Nephron progenitor cell (in vitro differentiated cells): Measurements from ENCODE around the gene PCP2.

ENCODE experiments used
- DNase-seq: peaks from one replicate; pipeline ENCODE4 v3.0.0; 2021
- H3K27ac Mint-ChIP-seq: 2 replicates; pipeline ENCODE4 v1.8.0; 2021; ENCODE audit warnings: mild to moderate bottlenecking, moderate library complexity, mixed read lengths
- H3K27me3 Mint-ChIP-seq: 2 replicates; pipeline ENCODE4 v1.8.0; 2021; ENCODE audit warnings: mild to moderate bottlenecking, low read depth, mixed read lengths; ENCODE audit not compliant: poor library complexity
- H3K36me3 Mint-ChIP-seq: 2 replicates; pipeline ENCODE4 v1.8.0; 2021; ENCODE audit warnings: low read depth, mixed read lengths
- H3K4me1 Mint-ChIP-seq: 2 replicates; pipeline ENCODE4 v1.8.0; 2021; ENCODE audit warnings: mixed read lengths
- H3K4me3 Mint-ChIP-seq: 2 replicates; pipeline ENCODE4 v1.8.0; 2021; ENCODE audit warnings: mild to moderate bottlenecking, moderate library complexity, mixed read lengths
- H3K9me3 Mint-ChIP-seq: 2 replicates; pipeline ENCODE4 v1.8.0; 2021; ENCODE audit warnings: mild to moderate bottlenecking, moderate library complexity, mixed read lengths
- TF ChIP-seq, protein P1 (sequence below): fragments of 200-600 bp; sonication (generic); IDR thresholded peaks from 2 replicates; pipeline ENCODE4 v1.5.0; 2021; ENCODE audit warnings: antibody characterized with exemption

The PCP2 gene

DNA sequence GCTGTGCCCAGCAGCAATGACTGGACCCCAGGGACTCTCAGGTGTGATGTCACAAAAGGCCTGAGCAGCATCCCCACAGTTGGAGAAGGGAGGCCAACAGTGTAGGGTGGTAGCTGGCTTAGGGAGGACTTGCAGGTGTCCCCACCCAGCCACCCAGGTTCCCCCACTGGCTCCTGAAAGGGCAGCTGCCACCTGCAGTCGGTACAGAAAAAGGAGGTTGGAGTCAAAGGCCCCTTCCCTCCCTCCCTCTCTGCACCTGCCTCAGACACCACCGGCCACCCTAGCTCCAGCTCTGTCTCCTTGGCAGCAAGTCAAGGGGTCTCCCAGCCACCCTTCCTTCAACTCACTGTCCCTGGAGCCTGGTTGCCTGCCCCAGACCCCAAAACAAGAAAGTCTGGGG, at the start of gene PCP2:
TSS of gene PCP2 (minus strand) at position 22 of the 400 bp plus-strand sequence. CDS start 262 bp downstream, outside the sequence.
- Mint-ChIP-seq H3K36me3 (no peaks in the 10 kb centered on the region), H3K9me3 (no peaks in the 10 kb centered on the region), H3K27ac (no peak within 1 kb of the TSS), H3K4me1 (peaks cover 33% of the 10 kb centered on the region), H3K27me3 (peaks cover 26% of the 10 kb centered on the region), H3K4me3 (no peak within 1 kb of the TSS)
- TF ChIP-seq, protein P1, sequence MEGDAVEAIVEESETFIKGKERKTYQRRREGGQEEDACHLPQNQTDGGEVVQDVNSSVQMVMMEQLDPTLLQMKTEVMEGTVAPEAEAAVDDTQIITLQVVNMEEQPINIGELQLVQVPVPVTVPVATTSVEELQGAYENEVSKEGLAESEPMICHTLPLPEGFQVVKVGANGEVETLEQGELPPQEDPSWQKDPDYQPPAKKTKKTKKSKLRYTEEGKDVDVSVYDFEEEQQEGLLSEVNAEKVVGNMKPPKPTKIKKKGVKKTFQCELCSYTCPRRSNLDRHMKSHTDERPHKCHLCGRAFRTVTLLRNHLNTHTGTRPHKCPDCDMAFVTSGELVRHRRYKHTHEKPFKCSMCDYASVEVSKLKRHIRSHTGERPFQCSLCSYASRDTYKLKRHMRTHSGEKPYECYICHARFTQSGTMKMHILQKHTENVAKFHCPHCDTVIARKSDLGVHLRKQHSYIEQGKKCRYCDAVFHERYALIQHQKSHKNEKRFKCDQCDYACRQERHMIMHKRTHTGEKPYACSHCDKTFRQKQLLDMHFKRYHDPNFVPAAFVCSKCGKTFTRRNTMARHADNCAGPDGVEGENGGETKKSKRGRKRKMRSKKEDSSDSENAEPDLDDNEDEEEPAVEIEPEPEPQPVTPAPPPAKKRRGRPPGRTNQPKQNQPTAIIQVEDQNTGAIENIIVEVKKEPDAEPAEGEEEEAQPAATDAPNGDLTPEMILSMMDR, result no peak
- no peak for DNase-seq

DNA sequence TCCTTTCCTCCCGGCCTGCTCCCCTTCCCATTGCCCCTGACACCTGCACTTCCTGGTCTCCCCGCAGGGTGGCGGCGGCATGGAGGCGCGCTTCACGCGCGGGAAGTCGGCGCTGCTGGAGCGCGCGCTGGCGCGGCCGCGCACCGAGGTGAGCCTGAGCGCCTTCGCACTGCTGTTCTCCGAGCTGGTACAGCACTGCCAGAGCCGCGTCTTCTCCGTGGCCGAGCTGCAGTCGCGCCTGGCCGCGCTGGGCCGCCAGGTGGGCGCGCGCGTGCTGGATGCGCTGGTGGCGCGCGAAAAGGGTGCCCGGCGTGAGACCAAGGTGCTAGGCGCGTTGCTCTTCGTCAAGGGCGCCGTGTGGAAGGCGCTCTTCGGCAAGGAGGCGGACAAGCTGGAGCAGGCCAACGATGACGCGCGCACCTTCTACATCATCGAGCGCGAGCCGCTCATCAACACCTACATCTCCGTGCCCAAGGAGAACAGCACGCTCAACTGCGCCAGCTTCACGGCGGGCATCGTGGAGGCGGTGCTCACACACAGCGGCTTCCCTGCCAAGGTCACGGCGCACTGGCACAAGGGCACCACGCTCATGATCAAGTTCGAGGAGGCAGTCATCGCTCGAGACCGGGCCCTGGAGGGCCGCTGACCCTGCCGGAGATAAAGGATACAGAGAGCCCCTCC, 48.8 kb upstream of the PCP2 start:
- Mint-ChIP-seq H3K27me3 (peaks cover 23% of the 10 kb centered on the region), H3K4me3 (peak overlapping the region; percentile 89), H3K4me1 (peaks cover 37% of the 10 kb centered on the region), H3K9me3 (no peaks in the 10 kb centered on the region), H3K27ac (no peak overlapping the region), H3K36me3 (peaks cover 29% of the 10 kb centered on the region)
- no peak for DNase-seq
- TF ChIP-seq, protein P1, result no peak

DNA sequence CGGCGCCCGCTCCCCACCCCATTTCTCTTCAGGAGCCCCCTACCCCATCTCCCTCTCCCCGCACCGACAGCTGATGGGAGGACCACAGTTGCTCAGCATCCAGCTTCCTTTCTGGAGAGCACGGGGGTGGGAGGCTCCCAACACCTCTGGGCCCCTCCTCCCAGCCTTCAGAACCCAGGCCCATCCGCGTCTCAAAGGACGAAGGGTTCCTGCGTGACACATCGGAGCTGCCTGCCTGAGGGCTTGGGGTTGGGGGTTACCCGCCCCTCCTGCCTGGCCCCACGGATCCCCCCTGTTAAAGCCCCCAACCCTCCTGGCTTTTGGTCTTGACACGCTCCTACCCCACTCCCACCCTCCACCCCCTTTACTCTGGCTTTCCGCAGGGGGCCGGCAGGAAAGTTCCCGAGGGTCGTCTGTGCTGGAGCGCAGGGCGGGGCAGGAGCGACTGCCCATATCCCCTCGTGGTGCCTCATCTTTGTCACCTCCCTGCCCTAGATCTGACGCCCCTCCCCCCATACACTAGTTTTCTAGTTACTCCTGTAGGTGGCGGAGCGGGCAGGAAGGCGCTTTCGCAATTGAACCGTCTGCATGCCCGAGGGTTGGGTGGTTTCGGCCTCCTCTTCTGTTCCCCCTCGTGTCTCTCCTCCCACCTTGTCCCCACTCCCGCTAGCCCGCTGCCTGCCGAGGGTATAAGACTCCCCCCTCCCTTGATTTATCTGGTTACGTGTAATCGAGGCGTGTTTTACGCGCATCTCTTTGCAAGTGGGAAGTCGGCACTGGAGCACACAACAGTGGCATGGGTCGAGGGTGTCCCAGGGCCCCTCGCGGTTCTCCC, 48.0 kb upstream of the PCP2 start:
- peak; percentile 75 for DNase-seq
- Mint-ChIP-seq H3K4me1 (peaks cover 41% of the 10 kb centered on the region), H3K4me3 (peak overlapping the region; percentile 89), H3K36me3 (peaks cover 29% of the 10 kb centered on the region), H3K27ac (no peak overlapping the region), H3K9me3 (no peaks in the 10 kb centered on the region), H3K27me3 (peaks cover 30% of the 10 kb centered on the region)
- TF ChIP-seq, protein P1, result peak; percentile 16

DNA sequence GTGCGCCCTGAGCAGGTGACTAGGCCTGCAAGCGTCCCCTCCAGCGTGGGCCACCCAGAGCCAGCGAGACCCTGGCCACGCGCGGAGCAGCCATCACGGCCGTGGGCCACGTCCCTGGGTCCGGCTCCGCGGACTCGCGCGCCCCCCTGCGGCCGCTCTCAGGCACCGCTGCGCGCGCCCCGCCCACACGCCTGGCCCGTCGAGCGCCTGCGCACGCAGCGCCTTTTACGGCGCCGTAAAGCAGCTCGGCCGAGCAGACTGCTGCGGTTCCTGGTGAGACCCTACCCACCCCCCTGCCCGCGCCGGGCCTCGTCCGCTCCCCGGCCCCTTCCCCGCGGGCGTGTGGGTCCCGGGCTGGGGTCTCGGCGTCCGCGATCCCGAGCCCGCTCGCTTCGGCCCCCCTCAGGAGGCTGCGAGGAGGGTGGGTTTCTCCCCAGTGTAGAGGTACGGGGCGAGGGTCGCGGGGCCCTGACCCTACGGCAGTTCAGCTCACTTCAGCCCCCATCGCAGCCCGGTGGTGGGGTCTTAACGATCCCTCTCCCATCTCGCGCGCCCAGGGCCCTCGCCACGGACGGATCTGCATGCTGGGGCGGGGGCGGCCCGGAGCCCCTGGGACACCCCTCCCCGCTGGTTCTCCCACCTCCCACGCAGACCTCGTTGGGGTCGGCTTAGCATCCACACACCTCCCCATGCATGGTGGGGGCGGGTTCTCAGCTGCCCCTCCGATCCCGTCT, 47.3 kb upstream of the PCP2 start, which contains the start of gene TRAPPC5:
TSS of gene TRAPPC5 (plus strand) at position 228 of the 734 bp plus-strand sequence. CDS start 1,421 bp downstream, outside the sequence.
- no peaks in the 10 kb centered on the region for H3K9me3 Mint-ChIP-seq
- peak within 1 kb of the TSS; percentile 89 for H3K4me3 Mint-ChIP-seq
- DNase-seq, result peak; percentile 92
- H3K36me3 Mint-ChIP-seq, result peaks cover 25% of the 10 kb centered on the region
- H3K27ac Mint-ChIP-seq, result no peak within 1 kb of the TSS
- H3K4me1 Mint-ChIP-seq, result peaks cover 39% of the 10 kb centered on the region
- TF ChIP-seq, protein P1, result peak; percentile 78
- peaks cover 38% of the 10 kb centered on the region for H3K27me3 Mint-ChIP-seq

DNA sequence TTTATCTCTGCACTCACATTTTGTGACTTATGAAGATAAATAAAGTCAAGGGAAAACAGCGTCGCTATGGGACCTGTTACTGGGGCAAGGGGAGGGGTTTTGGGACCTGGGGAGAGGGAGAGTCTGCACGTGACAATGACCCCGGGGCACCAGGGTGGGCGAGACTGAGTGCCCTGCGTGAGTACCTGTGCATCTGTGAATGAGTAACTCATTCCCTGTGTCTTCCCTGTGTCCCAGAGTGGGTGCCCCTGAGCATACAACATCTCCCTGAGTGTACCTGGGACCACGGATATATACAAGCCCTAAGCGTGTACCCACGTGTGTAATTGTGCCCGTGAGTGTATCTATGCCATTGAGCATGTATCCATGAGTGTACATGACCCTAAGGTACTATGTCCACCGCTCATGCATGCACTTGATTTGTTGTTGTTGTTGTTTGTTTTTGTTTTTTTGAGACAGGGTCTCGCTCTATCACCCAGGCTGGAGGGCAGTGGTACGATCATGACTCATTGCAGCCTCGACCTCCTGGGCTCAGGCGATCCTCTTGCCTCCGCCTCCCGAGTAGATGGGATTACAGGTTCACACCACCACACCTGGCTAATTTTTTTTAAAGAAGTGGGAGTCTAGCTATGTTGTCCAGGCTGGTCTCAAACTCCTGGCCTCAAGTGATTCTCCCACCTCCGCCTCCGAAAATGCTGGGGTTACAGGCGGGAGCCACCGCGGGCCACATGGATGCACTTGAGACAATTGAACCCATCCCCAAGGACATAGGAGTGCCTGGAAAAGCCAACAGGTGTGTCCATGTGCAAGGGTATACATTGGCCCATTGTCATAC, 46.5 kb upstream of the PCP2 start:
- no peak overlapping the region for H3K27ac Mint-ChIP-seq

More for the DNA sequence above, 46.5 kb upstream of the PCP2 start:
- H3K4me1 Mint-ChIP-seq, result peaks cover 31% of the 10 kb centered on the region
- TF ChIP-seq, protein P1, result no peak
- DNase-seq, result no peak
- H3K36me3 Mint-ChIP-seq, result peaks cover 17% of the 10 kb centered on the region
- H3K4me3 Mint-ChIP-seq, result peak overlapping the region; percentile 64
- no peaks in the 10 kb centered on the region for H3K9me3 Mint-ChIP-seq
- H3K27me3 Mint-ChIP-seq, result peaks cover 42% of the 10 kb centered on the region
